IMR-90 (cell line): ENCODE data around the gene CAMTA1. TPM values are rescaled to one million over a fixed set of nuclear protein-coding genes. Genes with fewer than 3 reads are reported as not detected.

Source experiments
- ATAC-seq: fragments of 200-7000 bp; cut with Tn5 transposase; 2 replicates; pipeline ENCODE4 v1.9.1; 2020; ENCODE audit warnings: low read depth, mild to moderate bottlenecking, moderate library complexity
- BruUV-seq: library from RNA; stranded (reverse); fragments of 400-500 nt; replicated peaks from 2 replicates; lab custom pipeline; 2021; lab: Mats Ljungman, UMichigan
- CTCF ChIA-PET: fragments of 300-600 bp; formaldehyde crosslinking; extraction: SDS; loops from one replicate; lab custom pipeline; 2021; ENCODE audit warnings: antibody characterized with exemption; lab: Yijun Ruan, JAX
- POLR2A ChIA-PET: fragments of 300-600 bp; sonication (Branson Sonifier 250); formaldehyde crosslinking; loops from one replicate; lab custom pipeline; 2022; ENCODE audit warnings: antibody characterized with exemption; ENCODE audit not compliant: unreplicated experiment; lab: Charles Lee
- DNase-seq: peaks from one replicate; pipeline ENCODE4 v3.0.0; 2013
- H2AFZ ChIP-seq: replicated peaks from 2 replicates; pipeline ENCODE3; 2013; ENCODE audit warnings: low read length, mild to moderate bottlenecking; ENCODE audit not compliant: poor library complexity
- H2AK5ac ChIP-seq: 2 replicates; pipeline ENCODE4 v1.6.1; 2013; ENCODE audit warnings: low read depth, low read length, inconsistent platforms
- H2AK9ac ChIP-seq: replicated peaks from 2 replicates; pipeline ENCODE3; 2013; ENCODE audit warnings: mild to moderate bottlenecking, low read depth, low read length, moderate library complexity; ENCODE audit not compliant: poor library complexity
- H2BK120ac ChIP-seq: 2 replicates; pipeline ENCODE4 v1.6.1; 2013; ENCODE audit warnings: low read depth, low read length, inconsistent platforms
- H2BK15ac ChIP-seq: 3 replicates; pipeline ENCODE4 v1.6.1; 2013; ENCODE audit warnings: low read depth, low read length, inconsistent platforms
- H2BK20ac ChIP-seq: 2 replicates; pipeline ENCODE4 v1.6.1; 2013; ENCODE audit warnings: low read depth, mild to moderate bottlenecking, inconsistent platforms, low read length, moderate library complexity
- H2BK5ac ChIP-seq: 2 replicates; pipeline ENCODE4 v1.6.1; 2013; ENCODE audit warnings: mild to moderate bottlenecking, low read depth, low read length, inconsistent platforms; ENCODE audit not compliant: poor library complexity, severe bottlenecking
- H3K14ac ChIP-seq: replicated peaks from 2 replicates; pipeline ENCODE4 v1.6.1; 2013; ENCODE audit warnings: low read depth, low read length, inconsistent platforms
- H3K18ac ChIP-seq: 2 replicates; pipeline ENCODE4 v1.6.1; 2013; ENCODE audit warnings: low read depth, low read length, control low read depth
- H3K23ac ChIP-seq: 2 replicates; pipeline ENCODE4 v1.6.1; 2013; ENCODE audit warnings: low read depth, low read length, inconsistent platforms
- H3K27ac ChIP-seq: 2 replicates; pipeline ENCODE4 v1.5.1; 2013; ENCODE audit warnings: mild to moderate bottlenecking, control low read depth, low read length; ENCODE audit not compliant: insufficient read depth
- H3K27me3 ChIP-seq: 2 replicates; pipeline ENCODE4 v1.6.1; 2013; ENCODE audit warnings: low read length; ENCODE audit not compliant: control insufficient read depth, insufficient read depth
- H3K36me3 ChIP-seq: 2 replicates; pipeline ENCODE4 v1.6.1; 2013; ENCODE audit warnings: low read length, mixed read lengths; ENCODE audit not compliant: control insufficient read depth, insufficient read depth
- H3K4ac ChIP-seq: 2 replicates; pipeline ENCODE4 v1.6.1; 2013; ENCODE audit warnings: low read depth, low read length, inconsistent platforms
- H3K4me1 ChIP-seq: 2 replicates; pipeline ENCODE4 v1.6.1; 2013; ENCODE audit warnings: low read length, mixed read lengths; ENCODE audit not compliant: control insufficient read depth, insufficient read depth
- H3K4me2 ChIP-seq: 2 replicates; pipeline ENCODE4 v1.6.1; 2013; ENCODE audit warnings: low read depth, mild to moderate bottlenecking, control low read depth, low read length, moderate library complexity
- H3K4me3 ChIP-seq: 2 replicates; pipeline ENCODE4 v1.5.1; 2013; ENCODE audit warnings: low read depth, mild to moderate bottlenecking, control low read depth, low read length, moderate library complexity; ENCODE audit not compliant: insufficient read depth
- H3K56ac ChIP-seq: 2 replicates; pipeline ENCODE4 v1.6.1; 2013; ENCODE audit warnings: low read length, inconsistent platforms; ENCODE audit not compliant: insufficient read depth; ENCODE audit errors: extremely low read depth
- H3K79me1 ChIP-seq, 2 experiments: 2 replicates each; pipeline ENCODE4 v1.6.1; 2013; ENCODE audit warnings: low read length in 2 of 2, inconsistent platforms in 1 of 2, low read depth in 1 of 2
- H3K9ac ChIP-seq: 2 replicates; pipeline ENCODE4 v1.6.1; 2013; ENCODE audit warnings: low read depth, low read length, control low read depth
- H3K9me1 ChIP-seq: 2 replicates; pipeline ENCODE4 v1.6.1; 2013; ENCODE audit warnings: low read length, inconsistent platforms; ENCODE audit not compliant: insufficient read depth
- H3K9me3 ChIP-seq: 2 replicates; pipeline ENCODE4 v1.6.1; 2013; ENCODE audit warnings: low read length; ENCODE audit not compliant: control insufficient read depth, insufficient read depth
- H4K20me1 ChIP-seq: 2 replicates; pipeline ENCODE4 v1.6.1; 2013; ENCODE audit warnings: low read length, inconsistent platforms; ENCODE audit not compliant: insufficient read depth
- H4K5ac ChIP-seq: 2 replicates; pipeline ENCODE4 v1.6.1; 2013; ENCODE audit warnings: mild to moderate bottlenecking, low read depth, low read length, control low read depth
- H4K8ac ChIP-seq, 2 experiments: 2 replicates each; pipeline ENCODE4 v1.6.1; 2013; ENCODE audit warnings: low read depth in 2 of 2, low read length in 2 of 2, control low read depth in 1 of 2, inconsistent platforms in 1 of 2
- H4K91ac ChIP-seq: 2 replicates; pipeline ENCODE4 v1.6.1; 2013; ENCODE audit warnings: low read depth, low read length, inconsistent platforms; ENCODE audit not compliant: insufficient read depth
- BHLHE40 ChIP-seq: fragments of 150-350 bp; IDR thresholded peaks from 2 replicates; pipeline ENCODE4 v1.6.1; 2016; ENCODE audit warnings: mild to moderate bottlenecking, low read depth, low read length
- CHD1 ChIP-seq: IDR thresholded peaks from 2 replicates; pipeline ENCODE4 v1.6.1; 2012; ENCODE audit warnings: low read depth, low read length, improper control_type of control experiment
- CTCF ChIP-seq: conservative IDR thresholded peaks from 2 replicates; pipeline ENCODE4 v1.5.1; 2012; ENCODE audit warnings: mild to moderate bottlenecking, low read depth, low read length, improper control_type of control experiment
- ELK1 ChIP-seq: fragments of 150-350 bp; IDR thresholded peaks from 2 replicates; pipeline ENCODE4 v1.6.1; 2016; ENCODE audit warnings: low read depth, mild to moderate bottlenecking, low read length, moderate library complexity, borderline replicate concordance
- FOS ChIP-seq: fragments of 150-350 bp; IDR thresholded peaks from 2 replicates; pipeline ENCODE4 v1.6.1; 2016; ENCODE audit warnings: low read depth, low read length
- MAFK ChIP-seq: IDR thresholded peaks from 2 replicates; pipeline ENCODE4 v1.6.1; 2012; ENCODE audit warnings: low read depth, low read length, improper control_type of control experiment
- MAZ ChIP-seq: IDR thresholded peaks from 2 replicates; pipeline ENCODE4 v1.6.1; 2012; ENCODE audit warnings: low read depth, mild to moderate bottlenecking, low read length, improper control_type of control experiment, moderate library complexity, borderline replicate concordance
- MXI1 ChIP-seq: IDR thresholded peaks from 2 replicates; pipeline ENCODE4 v1.6.1; 2012; ENCODE audit warnings: low read depth, mild to moderate bottlenecking, low read length, moderate library complexity, borderline replicate concordance
- NFE2L2 ChIP-seq: fragments of 150-350 bp; IDR thresholded peaks from 2 replicates; pipeline ENCODE4 v1.6.1; 2016; ENCODE audit warnings: low read depth, mild to moderate bottlenecking, low read length
- RAD21 ChIP-seq: IDR thresholded peaks from 2 replicates; pipeline ENCODE4 v1.6.1; 2012; ENCODE audit warnings: low read length, improper control_type of control experiment
- RCOR1 ChIP-seq: IDR thresholded peaks from 2 replicates; pipeline ENCODE4 v1.6.1; 2012; ENCODE audit warnings: mild to moderate bottlenecking, low read length, improper control_type of control experiment; ENCODE audit not compliant: insufficient replicate concordance
- SMC3 ChIP-seq: fragments of 150-350 bp; IDR thresholded peaks from 2 replicates; pipeline ENCODE4 v1.6.1; 2016; ENCODE audit warnings: low read depth, mild to moderate bottlenecking, antibody characterized with exemption, low read length, moderate library complexity
- USF2 ChIP-seq: fragments of 150-350 bp; IDR thresholded peaks from 2 replicates; pipeline ENCODE4 v1.6.1; 2017; ENCODE audit warnings: mild to moderate bottlenecking, antibody characterized with exemption, low read length, low read depth
- WGBS, 2 experiments: methylation state at CpG; one replicate each; pipeline versions ENCODE4 v1.1.5 to v1.1.7; 2013; ENCODE audit warnings: missing lambda C conversion rate in 2 of 2; ENCODE audit not compliant: insufficient read length in 1 of 2; ENCODE audit errors: extremely low coverage in 2 of 2; 5-methylcytosine and 5-hydroxymethylcytosine counted together
- dilution Hi-C: fragments of 300-500 bp; cut with HindIII; formaldehyde crosslinking; loops from one replicate; pipeline ENCODE4 v1.14.3; 2018; ENCODE audit warnings: low sequenced_read_pairs; ENCODE audit not compliant: unreplicated experiment
- in situ Hi-C: fragments of 300-500 bp; cut with MboI; formaldehyde crosslinking; loops from 3 replicates; pipeline ENCODE4 v1.14.3; 2019; ENCODE audit warnings: low sequenced_read_pairs, inconsistent platforms, mixed read lengths
- intact Hi-C: fragments of 100-400 bp; cut with micrococcal nuclease; formaldehyde crosslinking; loops from 2 replicates; pipeline ENCODE4 v1.10.0; 2022
- polyA plus RNA-seq, 3 experiments: library from polyadenylated mRNA; depleted of rRNA; stranded (reverse); fragments of >200 nt; gene quantifications; 2 replicates each; pipeline ENCODE4 v1.2.3, GENCODE V29; 2012; ENCODE audit warnings: low replicate concordance in 1 of 3
- total RNA-seq: library from RNA; depleted of rRNA; stranded (reverse); fragments of >200 nt; gene quantifications from 2 replicates; pipeline ENCODE4 v1.2.3, GENCODE V29; 2012

Gene CAMTA1
- total and polyA plus RNA-seq, 2 of the 4 experiments (the other 2 are of a cell fraction) = 35.5 to 74.3 TPM

- no peak for TF ChIP-seq MAFK
- no peak for TF ChIP-seq SMC3
Observed at GRCh38 chr1:7671146-7671465, 885.9 kb downstream of the CAMTA1 start (continued).

GRCh38 chr1:7671676-7672075 lies 886.4 kb downstream of the CAMTA1 start:
- H3K36me3 ChIP-seq = no peaks in the 10 kb centered on the region
- in situ Hi-C loops (loop anchor here (5.0 to 25.0 kb wide), 2 partner anchors 231 to 641 kb away; partner anchors contain the start of gene SLC45A1), dilution Hi-C loops (no loop called here), intact Hi-C loops (no loop called here)
- H3K4ac ChIP-seq = no peak overlapping the region
- H3K4me1 ChIP-seq = no peaks in the 10 kb centered on the region; the same call in 1 of the 2 replicates
- no peak overlapping the region for H3K23ac ChIP-seq
- no CpG with 5 or more reads among the region's 5 CpGs for WGBS, 2 experiments
- H3K27ac ChIP-seq = no peak overlapping the region
- ChIA-PET CTCF (interaction anchor here (1.2 kb wide), 1 partner anchor 80 kb away, joined by 3 read pairs; no protein-coding TSS in a partner anchor), POLR2A (no interaction called here)
- no peak overlapping the region for H2BK120ac ChIP-seq
- no peak overlapping the region for H3K56ac ChIP-seq
- peaks cover 37% of the 10 kb centered on the region for H3K27me3 ChIP-seq
- H3K4me2 ChIP-seq = no peak overlapping the region
- no peak overlapping the region for H4K5ac ChIP-seq
- BruUV-seq = no TSS peak
- no peak overlapping the region for H3K9ac ChIP-seq
- H3K14ac ChIP-seq = no peak overlapping the region
- H2AFZ ChIP-seq = peak overlapping the region; percentile 41
- no peak overlapping the region for H3K18ac ChIP-seq
- no peak for DNase-seq
- no peak overlapping the region for H2BK5ac ChIP-seq
- no peak for TF ChIP-seq NFE2L2
- TF ChIP-seq RAD21 = no peak
- no peak for TF ChIP-seq USF2
- no peak for TF ChIP-seq CTCF
- no peak for TF ChIP-seq RCOR1
- no peak for TF ChIP-seq FOS
- TF ChIP-seq ELK1 = no peak
- no peak for TF ChIP-seq MAFK
- no peak for TF ChIP-seq MXI1
- no peak for TF ChIP-seq BHLHE40
- no peak for TF ChIP-seq MAZ
- TF ChIP-seq SMC3 = no peak
- TF ChIP-seq CHD1 = no peak
- no peaks in the 10 kb centered on the region for H3K9me1 ChIP-seq
- no peak overlapping the region for H3K4me3 ChIP-seq
- no peaks in the 10 kb centered on the region for H3K9me3 ChIP-seq
- no peak overlapping the region for H2BK20ac ChIP-seq
- no peak overlapping the region for H2BK15ac ChIP-seq
- no peak overlapping the region for H4K91ac ChIP-seq
- H4K8ac ChIP-seq = no peak overlapping the region
- H4K20me1 ChIP-seq = no peaks in the 10 kb centered on the region
- H2AK9ac ChIP-seq = no peak overlapping the region
- no peak overlapping the region for H2AK5ac ChIP-seq
- H3K79me1 ChIP-seq = no peaks in the 10 kb centered on the region
- ATAC-seq = no peak
